Neuronal stem cell (in vitro differentiated cells): ENCODE data around the gene DHX8.
A peak's percentile ranks its signal among the peaks of the same experiment; 100 is the strongest.

Experiments
- DNase-seq: peaks from one replicate; pipeline ENCODE4 v3.0.0-alpha.2; 2013; ENCODE audit warnings: low spot score
- H2AFZ ChIP-seq: one replicate; pipeline ENCODE4 v1.6.1; 2013; ENCODE audit warnings: mild to moderate bottlenecking, low read length, inconsistent platforms
- H2AK5ac ChIP-seq: 2 replicates; pipeline ENCODE4 v1.6.1; 2013; ENCODE audit warnings: low read depth, mild to moderate bottlenecking, inconsistent platforms, low read length, moderate library complexity, mixed read lengths
- H2BK120ac ChIP-seq: 2 replicates; pipeline ENCODE4 v1.6.1; 2013; ENCODE audit warnings: low read depth, mild to moderate bottlenecking, inconsistent platforms, low read length, moderate library complexity, mixed read lengths
- H2BK12ac ChIP-seq: one replicate; pipeline ENCODE4 v1.6.1; 2013; ENCODE audit warnings: low read length, inconsistent platforms
- H2BK15ac ChIP-seq: 2 replicates; pipeline ENCODE4 v1.6.1; 2013; ENCODE audit warnings: mild to moderate bottlenecking, low read length, inconsistent platforms, mixed read lengths
- H2BK5ac ChIP-seq: one replicate; pipeline ENCODE4 v1.6.1; 2013; ENCODE audit warnings: inconsistent platforms, mild to moderate bottlenecking, low read length, moderate library complexity
- H3K14ac ChIP-seq: one replicate; pipeline ENCODE4 v1.6.1; 2013; ENCODE audit warnings: low read length, inconsistent platforms
- H3K18ac ChIP-seq: 2 replicates; pipeline ENCODE4 v1.6.1; 2013; ENCODE audit warnings: low read length, inconsistent platforms
- H3K23ac ChIP-seq: 2 replicates; pipeline ENCODE4 v1.6.1; 2013; ENCODE audit warnings: low read depth, mild to moderate bottlenecking, mixed read lengths, low read length, inconsistent platforms; ENCODE audit not compliant: poor library complexity
- H3K27ac ChIP-seq: replicated peaks from 3 replicates; pipeline ENCODE4 v1.5.1; 2013; ENCODE audit warnings: low read length, inconsistent platforms
- H3K27me3 ChIP-seq, 3 experiments: 2 replicates each; pipeline ENCODE4 v1.6.1; 2013; ENCODE audit warnings: low read length in 3 of 3, mild to moderate bottlenecking in 2 of 3, inconsistent platforms in 1 of 3, low read depth in 1 of 3, mixed read lengths in 1 of 3, moderate library complexity in 1 of 3; ENCODE audit not compliant: control insufficient read depth in 3 of 3, insufficient read depth in 3 of 3
- H3K36me3 ChIP-seq, 2 donors: replicated peaks in 1 of 2; 2 replicates each; pipeline ENCODE4 v1.6.1; 2013; ENCODE audit warnings: low read length in 2 of 2; ENCODE audit not compliant: control insufficient read depth in 2 of 2, insufficient read depth in 2 of 2
- H3K4ac ChIP-seq: 2 replicates; pipeline ENCODE4 v1.6.1; 2013; ENCODE audit warnings: inconsistent platforms, mild to moderate bottlenecking, low read length, moderate library complexity
- H3K4me1 ChIP-seq, 2 donors: 1 replicate in 1 of 2; 2 replicates in 1 of 2; pipeline ENCODE4 v1.6.1; 2013; ENCODE audit warnings: low read length in 2 of 2, low read depth in 1 of 2; ENCODE audit not compliant: control insufficient read depth in 2 of 2, insufficient read depth in 1 of 2
- H3K4me2 ChIP-seq: one replicate; pipeline ENCODE4 v1.6.1; 2013; ENCODE audit warnings: mild to moderate bottlenecking, low read length, inconsistent platforms; ENCODE audit not compliant: insufficient read depth, poor library complexity, severe bottlenecking
- H3K4me3 ChIP-seq, 2 donors: 2 replicates each; pipeline ENCODE4 v1.5.1; 2013; ENCODE audit warnings: low read length in 2 of 2, mild to moderate bottlenecking in 2 of 2, inconsistent platforms in 1 of 2, moderate library complexity in 1 of 2
- H3K79me1 ChIP-seq: one replicate; pipeline ENCODE4 v1.6.1; 2013; ENCODE audit warnings: low read depth, mild to moderate bottlenecking, inconsistent platforms, low read length, moderate library complexity
- H3K9ac ChIP-seq: one replicate; pipeline ENCODE4 v1.6.1; 2013; ENCODE audit warnings: mild to moderate bottlenecking, low read depth, low read length, inconsistent platforms; ENCODE audit not compliant: poor library complexity
- H3K9me3 ChIP-seq, 2 donors: replicated peaks in 1 of 2; 2 replicates each; pipeline versions ENCODE3 to v1.6.1; 2013; ENCODE audit warnings: low read length in 2 of 2, mild to moderate bottlenecking in 2 of 2, inconsistent platforms in 1 of 2, low read depth in 1 of 2, mixed read lengths in 1 of 2, moderate library complexity in 1 of 2; ENCODE audit not compliant: control insufficient read depth in 2 of 2, insufficient read depth in 1 of 2
- H4K8ac ChIP-seq: one replicate; pipeline ENCODE4 v1.6.1; 2013; ENCODE audit warnings: low read depth, mild to moderate bottlenecking, inconsistent platforms, low read length, moderate library complexity
- H4K91ac ChIP-seq: one replicate; pipeline ENCODE4 v1.6.1; 2013; ENCODE audit warnings: low read length, low read depth, mild to moderate bottlenecking, inconsistent platforms; ENCODE audit not compliant: poor library complexity
- WGBS, 2 donors: extraction: QIAGEN DNeasy Blood & Tissue Kit; methylation state at CpG; one replicate each; pipeline ENCODE4 v1.1.7; 2013; ENCODE audit warnings: missing lambda C conversion rate in 2 of 2, mixed read lengths in 1 of 2; ENCODE audit not compliant: insufficient read length in 2 of 2, insufficient replicate concordance in 1 of 2; ENCODE audit errors: extremely low coverage in 2 of 2; 5-methylcytosine and 5-hydroxymethylcytosine counted together

DHX8 gene

DNA sequence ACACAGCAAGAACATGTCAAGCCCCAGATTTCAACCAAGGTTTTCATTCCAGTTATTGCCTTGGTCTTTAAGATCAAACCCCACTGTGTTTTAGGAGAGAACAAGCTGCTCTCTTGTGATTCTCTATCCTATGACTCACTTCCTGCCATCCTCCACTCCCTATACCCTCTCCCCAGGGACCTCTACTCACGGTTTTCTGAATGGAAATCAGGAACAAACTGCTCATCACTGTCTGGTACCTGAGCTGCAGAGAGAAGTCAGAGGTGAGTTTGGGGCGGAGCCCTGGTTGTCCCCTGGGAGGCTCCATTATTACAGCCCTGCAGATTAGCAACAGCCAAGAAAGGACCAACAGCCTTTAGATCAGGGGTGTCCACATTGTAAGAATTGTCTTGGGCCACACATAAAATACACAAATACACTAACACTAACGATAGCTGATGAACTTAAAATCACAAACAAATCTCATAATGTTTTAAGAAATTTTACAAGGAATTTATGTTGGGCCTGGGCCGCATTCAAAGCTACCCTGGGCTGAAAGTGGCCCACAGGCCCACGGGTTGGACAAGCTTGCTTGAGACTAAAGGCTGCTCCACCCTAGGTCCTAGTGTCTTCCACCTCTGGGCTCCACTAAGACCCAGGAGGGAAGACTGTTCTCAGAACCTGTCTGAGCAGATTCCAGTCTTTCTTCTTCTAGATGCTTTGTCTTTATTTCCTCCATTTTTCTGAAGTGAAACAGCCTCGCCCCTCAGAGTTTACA lies 52.6 kb downstream of the DHX8 start:
- no CpG with 5 or more reads among the region's 6 CpGs for WGBS, 2 donors
- no peak overlapping the region for H3K27ac ChIP-seq

DNA sequence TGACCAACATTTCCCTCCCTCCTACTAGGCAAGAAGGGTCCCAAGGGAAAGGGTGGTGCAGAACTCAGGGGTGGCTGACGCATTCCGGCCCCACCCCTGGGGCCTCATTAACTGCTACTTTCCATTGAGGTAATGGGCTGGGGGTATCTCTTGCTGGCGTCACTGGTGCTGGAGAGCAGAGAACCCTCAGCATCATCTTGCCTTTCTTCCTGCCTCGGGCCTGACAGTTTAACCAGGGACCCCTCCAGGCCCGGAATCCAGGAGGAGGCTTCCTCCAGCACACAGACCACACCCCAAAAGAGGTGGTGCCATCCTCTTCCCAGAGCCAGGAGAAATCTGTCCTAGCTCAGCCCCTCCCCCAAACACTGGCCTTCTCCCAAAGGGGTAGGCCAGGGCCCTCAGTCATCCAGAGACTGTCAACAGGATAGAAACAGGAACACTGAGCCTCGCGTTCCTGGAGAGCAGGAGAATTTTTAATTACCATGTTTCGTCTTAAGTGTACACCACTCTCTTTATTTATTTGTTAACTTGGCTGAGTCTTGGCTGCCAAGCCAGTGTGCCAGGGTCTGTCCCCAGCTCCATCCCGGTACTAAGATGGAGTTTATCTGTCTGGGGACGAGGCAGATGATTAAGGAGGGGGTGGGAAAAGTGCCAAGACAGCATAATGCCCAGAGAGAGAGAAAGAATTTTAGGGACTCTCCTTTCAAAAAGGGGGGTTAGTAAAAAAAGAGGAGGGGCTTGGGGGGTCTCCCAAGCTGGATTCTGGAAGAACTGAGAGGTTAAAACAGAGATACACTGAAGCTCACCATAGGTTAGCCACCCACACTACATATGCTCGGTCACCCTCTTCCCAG lies 57.3 kb downstream of the DHX8 start:
- H3K27ac ChIP-seq, result no peak overlapping the region
- peaks cover 0 to 13% (median 0%) of the 10 kb centered on the region in 3 experiments for H3K27me3 ChIP-seq
- peak overlapping the region; percentile 29 for H3K4me2 ChIP-seq
- H3K4me3 ChIP-seq, result no peak overlapping the region
- H2BK120ac ChIP-seq, result no peak overlapping the region
- no peak overlapping the region for H4K91ac ChIP-seq
- H3K18ac ChIP-seq, result no peak overlapping the region
- H2AFZ ChIP-seq, result no peak overlapping the region
- H3K9me3 ChIP-seq, result no peaks in the 10 kb centered on the region
- no peak overlapping the region for H2AK5ac ChIP-seq
- no peak overlapping the region for H3K14ac ChIP-seq
- peaks cover 0 to 25% of the 10 kb centered on the region in 2 donors for H3K36me3 ChIP-seq
- H2BK5ac ChIP-seq, result no peak overlapping the region
- H2BK15ac ChIP-seq, result no peak overlapping the region
- WGBS, 2 donors, result no CpG with 5 or more reads among the region's 11 CpGs
- H3K4me1 ChIP-seq, result peaks cover 40 to 42% of the 10 kb centered on the region in 2 donors
- no peak overlapping the region for H3K9ac ChIP-seq
- peaks cover 3% of the 10 kb centered on the region for H3K79me1 ChIP-seq
- H4K8ac ChIP-seq, result no peak overlapping the region
- no peak overlapping the region for H3K23ac ChIP-seq
- peak overlapping the region; percentile 44 for H2BK12ac ChIP-seq
- no peak overlapping the region for H3K4ac ChIP-seq
- DNase-seq, result no peak

More for the DNA sequence above, 52.6 kb downstream of the DHX8 start:
- Histone ChIP-seq H3K14ac (no peak overlapping the region), H3K36me3 (peaks cover 0 to 60% of the 10 kb centered on the region in 2 donors), H2BK5ac (no peak overlapping the region), H2BK12ac (no peak overlapping the region), H3K18ac (no peak overlapping the region), H3K4ac (no peak overlapping the region), H3K4me1 (peaks cover 14% of the 10 kb centered on the region in 2 donors), H4K8ac (no peak overlapping the region), H4K91ac (no peak overlapping the region), H3K4me2 (no peak overlapping the region), H2BK15ac (no peak overlapping the region), H3K9ac (no peak overlapping the region), H3K23ac (no peak overlapping the region), H2BK120ac (no peak overlapping the region), H2AK5ac (no peak overlapping the region), H3K4me3 (no peak overlapping the region), H3K79me1 (no peaks in the 10 kb centered on the region), H3K27me3 (peaks cover 0 to 2% (median 0%) of the 10 kb centered on the region in 3 experiments), H3K9me3 (no peaks in the 10 kb centered on the region), H2AFZ (no peak overlapping the region)
- no peak for DNase-seq

DNA sequence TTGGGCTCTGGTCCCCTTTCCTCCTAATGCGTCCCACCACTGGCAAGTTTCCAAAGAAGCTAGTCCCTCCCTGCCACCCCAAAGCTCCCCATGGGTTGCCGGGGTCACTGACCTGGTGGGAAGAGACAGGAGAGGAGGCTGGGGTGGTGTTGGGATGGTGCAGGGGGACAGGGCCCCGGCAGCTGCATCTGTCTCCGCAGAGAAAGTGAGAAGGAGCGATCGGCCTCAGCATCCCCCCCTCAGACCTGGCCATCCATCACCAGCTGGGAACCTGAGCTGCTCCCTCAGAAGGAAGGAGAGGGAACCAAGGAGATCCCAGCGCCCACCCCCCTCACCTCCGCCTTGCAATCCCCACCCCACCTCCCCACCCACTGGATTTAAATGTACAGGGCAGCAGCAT lies 59.1 kb downstream of the DHX8 start:
- DNase-seq, result no peak
- H3K4me2 ChIP-seq, result no peak overlapping the region
- no peak overlapping the region for H3K4me3 ChIP-seq
- H4K8ac ChIP-seq, result no peak overlapping the region
- peak overlapping the region; percentile 39 for H3K9ac ChIP-seq
- no peak overlapping the region for H3K27ac ChIP-seq
- peaks cover 43 to 49% of the 10 kb centered on the region in 2 donors for H3K4me1 ChIP-seq
- no peaks in the 10 kb centered on the region for H3K9me3 ChIP-seq
- H2BK120ac ChIP-seq, result no peak overlapping the region
- no peak overlapping the region for H3K4ac ChIP-seq
- peaks cover 3% of the 10 kb centered on the region for H3K79me1 ChIP-seq
- H4K91ac ChIP-seq, result peak overlapping the region; percentile 66
- no peak overlapping the region for H2AFZ ChIP-seq
- no CpG with 5 or more reads among the region's 8 CpGs for WGBS, 2 donors
- no peak overlapping the region for H2BK5ac ChIP-seq
- H3K23ac ChIP-seq, result no peak overlapping the region
- H3K18ac ChIP-seq, result peak overlapping the region; percentile 49
- no peak overlapping the region for H2BK15ac ChIP-seq
- H3K27me3 ChIP-seq, result peaks cover 0 to 25% (median 0%) of the 10 kb centered on the region in 3 experiments
- no peak overlapping the region for H2BK12ac ChIP-seq
- H2AK5ac ChIP-seq, result no peak overlapping the region
- H3K36me3 ChIP-seq, result peaks cover 0 to 14% of the 10 kb centered on the region in 2 donors
- H3K14ac ChIP-seq, result no peak overlapping the region

DNA sequence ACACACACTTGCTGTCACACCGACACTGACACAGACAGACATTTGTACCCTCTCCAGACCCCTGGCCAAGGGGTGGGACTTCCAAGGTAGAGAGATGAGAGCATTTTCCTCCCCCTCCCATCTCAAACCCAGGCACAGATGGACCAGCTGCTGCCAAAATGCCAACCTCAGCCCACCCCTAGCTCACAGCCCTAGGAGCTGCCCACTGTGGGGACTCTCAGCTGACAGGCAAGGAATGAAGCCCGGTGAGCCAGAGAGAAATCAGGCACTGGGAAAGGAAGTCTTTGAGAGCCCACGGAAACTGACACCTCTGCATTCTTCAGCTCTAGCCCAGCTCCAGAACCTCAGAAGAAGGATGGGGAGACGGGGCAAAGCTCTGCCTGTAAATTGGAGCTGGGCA lies 59.5 kb downstream of the DHX8 start:
- Histone ChIP-seq H2AFZ (no peak overlapping the region), H4K8ac (no peak overlapping the region), H2BK5ac (no peak overlapping the region), H2BK15ac (no peak overlapping the region), H3K4ac (no peak overlapping the region), H3K23ac (no peak overlapping the region), H3K4me1 (peaks cover 44 to 53% of the 10 kb centered on the region in 2 donors), H2BK12ac (no peak overlapping the region), H2AK5ac (no peak overlapping the region), H3K4me3 (no peak overlapping the region), H4K91ac (no peak overlapping the region), H3K9ac (no peak overlapping the region), H3K9me3 (no peaks in the 10 kb centered on the region), H3K27me3 (peaks cover 0 to 25% (median 0%) of the 10 kb centered on the region in 3 experiments), H3K79me1 (peaks cover 3% of the 10 kb centered on the region), H3K14ac (no peak overlapping the region), H3K27ac (no peak overlapping the region), H3K18ac (no peak overlapping the region), H3K36me3 (peaks cover 0 to 14% of the 10 kb centered on the region in 2 donors), H2BK120ac (no peak overlapping the region), H3K4me2 (no peak overlapping the region)
- WGBS, 2 donors, result no CpG with 5 or more reads among the region's 4 CpGs
- DNase-seq, result no peak
